Measurements from ENCODE around the gene LUZP2.
"Not testable (repeated sequence)": the region's sequence is repeated elsewhere in the genome, so short reads cannot be mapped to it uniquely, and the experiment has no call there.

LUZP2 gene

GRCh38 chr11:24837112-24837511 is 340.3 kb downstream of the LUZP2 start:
- no peak for DNase-seq

- DNase-seq: no peak
Measured at GRCh38 chr11:24842308-24842707, 345.5 kb downstream of the LUZP2 start.

GRCh38 chr11:24844406-24844805 is 347.6 kb downstream of the LUZP2 start:
- DNase-seq: no peak

- no peak for DNase-seq
Measured at GRCh38 chr11:24848857-24849256, 352.0 kb downstream of the LUZP2 start.

GRCh38 chr11:24855951-24856350 is 359.1 kb downstream of the LUZP2 start:
- no peak for DNase-seq

GRCh38 chr11:24859801-24860300 is 363.0 kb downstream of the LUZP2 start:
- no peak for DNase-seq

- DNase-seq: no peak
Measured at GRCh38 chr11:24861440-24861839, 364.6 kb downstream of the LUZP2 start.

GRCh38 chr11:24866743-24867142 is 369.9 kb downstream of the LUZP2 start:
- no peak for DNase-seq

- DNase-seq: no peak
Measured at GRCh38 chr11:24870048-24870447, 373.2 kb downstream of the LUZP2 start.

- no peak for DNase-seq
Measured at GRCh38 chr11:24872186-24872585, 375.3 kb downstream of the LUZP2 start.

GRCh38 chr11:24872651-24873311 is 375.9 kb downstream of the LUZP2 start:
- DNase-seq: no peak

GRCh38 chr11:24880962-24881361 is 384.1 kb downstream of the LUZP2 start:
- no peak for DNase-seq

- DNase-seq: no peak
Measured at GRCh38 chr11:24885580-24886173, 388.8 kb downstream of the LUZP2 start.

- DNase-seq: no peak
Measured at GRCh38 chr11:24886880-24887619, 390.2 kb downstream of the LUZP2 start.

- DNase-seq: no peak
Measured at GRCh38 chr11:24890426-24890825, 393.6 kb downstream of the LUZP2 start.

GRCh38 chr11:24891845-24892492 is 395.1 kb downstream of the LUZP2 start:
- DNase-seq: not testable (repeated sequence)

- DNase-seq: no peak
Measured at GRCh38 chr11:24896118-24896835, 399.4 kb downstream of the LUZP2 start.

GRCh38 chr11:24900514-24900913 is 403.7 kb downstream of the LUZP2 start:
- no peak for DNase-seq

GRCh38 chr11:24900960-24901549 is 404.2 kb downstream of the LUZP2 start:
- no peak for DNase-seq

- no peak for DNase-seq
Measured at GRCh38 chr11:24903555-24903954, 406.7 kb downstream of the LUZP2 start.

GRCh38 chr11:24925091-24925490 is 428.2 kb downstream of the LUZP2 start:
- no peak for DNase-seq

Measured in CD4-positive, alpha-beta T cell treated with Interleukin-4 for 4 hours (primary cell).